ENCODE results near the gene DHRS7B. TPM values are rescaled to one million over a fixed set of nuclear protein-coding genes. Genes with fewer than 3 reads are reported as not detected.

The DHRS7B gene
- total RNA-seq, 2 experiments from 2014 or later = 14.1 to 14.7 TPM

DNA sequence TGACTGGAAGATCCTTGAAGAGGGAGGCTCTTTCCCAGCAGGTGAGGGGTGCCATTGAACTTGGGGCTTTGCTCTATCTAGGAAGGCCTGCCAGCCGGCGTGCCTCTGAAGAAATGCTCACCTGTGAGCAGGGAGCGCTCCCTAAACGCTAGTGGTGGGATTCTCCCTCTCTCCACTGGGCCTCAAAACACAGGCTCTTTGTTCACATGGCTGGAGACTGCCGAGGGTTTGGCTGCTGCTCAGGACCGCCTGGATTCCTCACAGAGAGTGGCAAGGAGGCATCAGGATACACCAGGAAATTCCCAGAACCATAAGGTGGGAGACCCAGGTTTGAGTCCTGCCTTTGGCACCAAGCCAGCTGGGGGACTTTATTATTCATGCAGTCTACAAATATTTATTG is 104.8 kb downstream of the DHRS7B start:
- ChIA-PET CTCF (no interaction called here), POLR2A (no interaction called here)
- H3K4me1 Mint-ChIP-seq = no peaks in the 10 kb centered on the region
- peaks cover 3% of the 10 kb centered on the region for H3K9me3 Mint-ChIP-seq
- H3K36me3 Mint-ChIP-seq (ENCODE audit: low read depth) = peaks cover 6% of the 10 kb centered on the region
- no peak overlapping the region for H3K27ac Mint-ChIP-seq
- no peaks in the 10 kb centered on the region for H3K27me3 Mint-ChIP-seq
- no peak overlapping the region for H3K4me3 Mint-ChIP-seq
- DNase-seq = no peak

- H3K9me3 Mint-ChIP-seq = peaks cover 3% of the 10 kb centered on the region
- DNase-seq = no peak
- no peak overlapping the region for H3K27ac Mint-ChIP-seq
- ChIA-PET CTCF (interaction anchor here (1.0 kb wide), 1 partner anchor 258 kb away, joined by 3 read pairs; no protein-coding TSS in a partner anchor), POLR2A (no interaction called here)
- no peaks in the 10 kb centered on the region for H3K4me1 Mint-ChIP-seq
- no peaks in the 10 kb centered on the region for H3K27me3 Mint-ChIP-seq
- H3K4me3 Mint-ChIP-seq = no peak overlapping the region
- H3K36me3 Mint-ChIP-seq (ENCODE audit: low read depth) = peaks cover 6% of the 10 kb centered on the region
These were observed 105.4 kb downstream of the DHRS7B start for GRCh38 chr17:21232033-21232749.

DNA sequence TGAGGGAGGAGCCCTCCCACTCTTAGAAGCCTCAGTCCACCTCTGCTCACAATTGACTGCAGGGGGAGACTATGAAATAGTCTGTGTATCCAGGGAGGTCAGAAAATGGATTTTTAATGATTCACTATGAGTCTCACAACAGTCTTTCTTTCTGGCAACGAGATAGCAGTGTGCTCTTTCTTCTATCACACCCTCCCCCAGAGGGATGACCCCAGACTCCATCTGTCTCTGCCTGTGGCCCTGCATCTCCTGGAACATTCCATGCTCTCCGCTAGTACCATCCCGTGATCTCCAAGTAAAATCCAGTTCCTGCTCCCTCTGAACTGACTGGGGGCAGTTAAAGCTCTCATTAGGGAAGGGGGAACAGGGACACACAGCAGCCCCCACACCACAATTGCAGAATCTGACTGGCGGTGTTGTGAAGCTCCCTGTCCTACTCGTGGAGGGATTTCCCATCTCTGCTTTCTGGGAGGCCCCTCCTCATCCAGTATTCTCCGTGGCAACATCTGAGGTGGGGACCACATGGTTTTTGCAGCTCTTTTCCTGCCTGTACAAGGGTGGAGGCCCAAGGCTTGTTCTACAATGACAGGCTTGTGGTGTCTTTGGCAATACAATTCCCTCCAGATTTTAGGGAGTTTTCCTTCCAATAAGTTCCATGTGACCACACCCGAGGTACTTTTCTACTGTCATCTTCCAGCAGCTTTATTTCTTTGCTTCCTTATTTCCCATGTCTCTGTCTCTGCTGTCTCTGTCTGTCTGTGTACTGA is 107.0 kb downstream of the DHRS7B start:
- peaks cover 6% of the 10 kb centered on the region for H3K36me3 Mint-ChIP-seq (ENCODE audit: low read depth)
- no peak for DNase-seq
- H3K27ac Mint-ChIP-seq = no peak overlapping the region
- H3K4me1 Mint-ChIP-seq = no peaks in the 10 kb centered on the region
- CTCF ChIA-PET = interaction anchor here (0.8 to 1.0 kb wide), 2 partner anchors 19 to 259 kb away, joined by 3 read pairs; partner anchors contain the start of gene NATD1
- H3K9me3 Mint-ChIP-seq = peaks cover 3% of the 10 kb centered on the region
- H3K27me3 Mint-ChIP-seq = no peaks in the 10 kb centered on the region
- H3K4me3 Mint-ChIP-seq = no peak overlapping the region
- POLR2A ChIA-PET = no interaction called here

DNA sequence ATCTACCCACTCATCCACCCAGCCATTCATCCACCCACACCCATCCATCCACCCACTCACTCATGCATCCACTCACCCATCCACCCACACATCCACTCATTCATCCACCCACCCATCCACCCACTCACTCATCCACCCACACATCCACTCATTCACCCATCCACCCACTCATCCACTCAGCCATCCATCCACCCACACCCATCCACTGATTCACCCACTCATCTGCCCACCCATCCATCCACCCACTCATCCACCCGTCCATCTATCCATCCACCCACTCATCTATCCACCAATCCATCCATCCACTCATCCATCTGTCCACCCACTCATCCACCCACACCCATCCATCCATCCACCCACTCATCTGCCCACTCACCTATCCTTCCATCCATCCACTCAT is 109.2 kb downstream of the DHRS7B start:
- no peaks in the 10 kb centered on the region for H3K27me3 Mint-ChIP-seq
- peaks cover 6% of the 10 kb centered on the region for H3K36me3 Mint-ChIP-seq (ENCODE audit: low read depth)
- no peaks in the 10 kb centered on the region for H3K4me1 Mint-ChIP-seq
- ChIA-PET POLR2A (interaction anchor here (0.6 kb wide), 1 partner anchor 85 kb away, joined by 5 read pairs; no protein-coding TSS in a partner anchor), CTCF (no interaction called here)
- no peak for DNase-seq
- no peak overlapping the region for H3K27ac Mint-ChIP-seq
- H3K4me3 Mint-ChIP-seq = no peak overlapping the region
- peaks cover 3% of the 10 kb centered on the region for H3K9me3 Mint-ChIP-seq

- ChIA-PET POLR2A (no interaction called here), CTCF (interaction anchor here (0.5 to 1.1 kb wide), 4 partner anchors 24 to 257 kb away, joined by 3 read pairs; no protein-coding TSS in a partner anchor)
- Mint-ChIP-seq H3K4me3 (no peak overlapping the region), H3K27ac (no peak overlapping the region), H3K4me1 (no peaks in the 10 kb centered on the region), H3K9me3 (no peaks in the 10 kb centered on the region), H3K36me3 (ENCODE audit: low read depth) (no peaks in the 10 kb centered on the region), H3K27me3 (no peaks in the 10 kb centered on the region)
- DNase-seq = no peak
These were observed 113.1 kb downstream of the DHRS7B start for GRCh38 chr17:21239680-21240368.

DNA sequence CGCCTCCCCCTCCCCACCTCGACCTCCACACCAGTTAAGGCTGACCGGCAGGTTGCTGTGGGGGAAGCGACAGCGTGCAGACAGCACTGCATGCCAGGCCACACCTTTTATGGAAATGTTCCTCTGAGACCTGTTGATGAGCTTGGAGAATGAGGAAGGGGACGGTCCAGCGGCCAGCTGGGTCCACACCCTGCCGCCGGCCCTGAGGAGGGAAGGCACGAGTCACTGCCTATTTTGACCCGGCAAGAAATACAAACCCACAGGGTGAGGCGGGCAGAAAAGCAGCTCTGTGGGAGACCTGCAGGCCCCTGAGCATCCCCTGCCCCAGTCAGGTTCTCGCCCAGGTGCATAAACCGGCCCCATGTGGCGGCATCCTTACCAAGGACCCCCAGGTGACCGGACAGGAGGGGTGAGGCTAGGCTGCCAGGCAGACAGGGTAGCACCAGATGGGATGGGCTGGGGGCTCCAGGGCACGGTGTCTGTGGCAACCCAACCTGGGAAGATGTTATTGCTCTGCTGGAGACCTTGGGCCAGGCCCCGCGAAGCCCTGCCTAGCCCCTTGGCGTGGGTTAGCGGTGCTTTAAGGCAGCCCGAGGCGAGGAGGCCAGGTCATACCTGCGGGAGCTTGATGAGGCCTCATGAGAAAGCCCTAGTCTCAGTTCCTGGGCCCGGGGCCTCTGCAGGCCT is 113.7 kb downstream of the DHRS7B start:
- Mint-ChIP-seq H3K27ac (no peak overlapping the region), H3K9me3 (no peaks in the 10 kb centered on the region), H3K27me3 (no peaks in the 10 kb centered on the region), H3K4me1 (peaks cover under 1% of the 10 kb centered on the region), H3K36me3 (ENCODE audit: low read depth) (no peaks in the 10 kb centered on the region), H3K4me3 (no peak overlapping the region)
- DNase-seq = no peak
- ChIA-PET CTCF (interaction anchor here (0.5 to 1.2 kb wide), 3 partner anchors 17 to 258 kb away, joined by 3 read pairs; no protein-coding TSS in a partner anchor), POLR2A (no interaction called here)

Other genes starting within 250 kb of the DHRS7B start
- 100 to 1,000 TPM; 147 to 162 TPM for gene USP22, start 84.0 kb upstream of the DHRS7B start, total RNA-seq
- gene TMEM11, start 87.2 kb downstream of the DHRS7B start, total RNA-seq = 10 to 100 TPM; 24.7 to 28.1 TPM
- 1 to 10 TPM; 3.0 to 3.2 TPM for gene NATD1, start 126.4 kb downstream of the DHRS7B start, total RNA-seq
- 10 to 100 TPM; 41.7 to 52.8 TPM for gene MAP2K3, start 157.7 kb downstream of the DHRS7B start, total RNA-seq
- gene KCNJ12, start 249.4 kb downstream of the DHRS7B start, total RNA-seq = not detected

Measured in activated CD4-positive, alpha-beta T cell treated with anti-CD3 and anti-CD28 coated beads, Interleukin-2, amount 10 ng/mL, durations not matched to agents 7 days and 5 days (primary cell).